K562 (cell line): ENCODE results near the gene F2.
"Not testable (repeated sequence)": the region's sequence is repeated elsewhere in the genome, so short reads cannot be mapped to it uniquely, and the experiment has no call there.

Experiments
- CREB3 ChIP-seq: fragments of 450-650 bp; conservative IDR thresholded peaks from 2 replicates; pipeline ENCODE4 v1.6.1; 2016; ENCODE audit warnings: missing genetic modification characterization, low read depth, mild to moderate bottlenecking, missing compliant biosample characterization, moderate library complexity
- CTCF ChIP-seq, 3 experiments: IDR thresholded peaks in 2 of 3; conservative IDR thresholded peaks in 1 of 3; 2 replicates each; pipeline ENCODE4 v1.5.1; 2011 to 2012; ENCODE audit warnings: low read length in 3 of 3, mild to moderate bottlenecking in 3 of 3, control low read depth in 2 of 3, improper control_type of control experiment in 1 of 3, inconsistent platforms in 1 of 3, low read depth in 1 of 3, mixed read lengths in 1 of 3, moderate library complexity in 1 of 3; ENCODE audit not compliant: insufficient read depth in 2 of 3
- KAT8 ChIP-seq: fragments of 450-650 bp; IDR thresholded peaks from 2 replicates; pipeline ENCODE4 v1.6.1; 2016; ENCODE audit warnings: low read depth, mild to moderate bottlenecking
- KLF13 ChIP-seq: fragments of 450-650 bp; IDR thresholded peaks from 2 replicates; pipeline ENCODE4 v1.6.1; 2016; ENCODE audit warnings: missing genetic modification characterization, low read depth, mild to moderate bottlenecking, missing compliant biosample characterization, moderate library complexity, borderline replicate concordance
- ZNF384 ChIP-seq: IDR thresholded peaks from 2 replicates; pipeline ENCODE4 v1.6.1; 2012; ENCODE audit warnings: low read depth, low read length, improper control_type of control experiment
- ZNF584 ChIP-seq: fragments of 200-800 bp; sonication (Bioruptor generic); IDR thresholded peaks from 2 replicates; pipeline ENCODE4 v1.6.1; 2016; ENCODE audit warnings: low read depth, mild to moderate bottlenecking, missing genetic modification characterization, missing compliant biosample characterization

GRCh38 chr11:46670521-46670920, 48.5 kb upstream of the F2 start:
- not testable (repeated sequence) for TF ChIP-seq KAT8; ZNF384; KLF13 (tag); CREB3; CTCF (IDR thresholded peaks at IDR 0.05 in 2 of 3, conservative IDR thresholded peaks at IDR 0.05 in 1 of 3; ENCODE audit: insufficient read depth in 2 of 3, low read depth in 1 of 3, low read length in 3 of 3); ZNF584
